Kidney epithelial cell (primary cell): ENCODE results near the gene SELENOM. TPM values are rescaled to one million over a fixed set of nuclear protein-coding genes. Genes with fewer than 3 reads are reported as not detected.

Experiments
- DNase-seq: peaks from one replicate; pipeline ENCODE4 v3.0.0-alpha.2; 2010; ENCODE audit warnings: low read depth
- H3K27me3 ChIP-seq: 2 replicates; pipeline ENCODE4 v1.6.0; 2011; ENCODE audit warnings: low read length; ENCODE audit not compliant: control insufficient read depth, insufficient read depth
- H3K36me3 ChIP-seq: 2 replicates; pipeline ENCODE4 v1.5.1; 2011; ENCODE audit warnings: low read length; ENCODE audit not compliant: control insufficient read depth, insufficient read depth
- H3K4me3 ChIP-seq: 2 replicates; pipeline ENCODE4 v1.5.1; 2011; ENCODE audit warnings: low read depth, mild to moderate bottlenecking, control low read depth, low read length
- CTCF ChIP-seq: IDR thresholded peaks from 2 replicates; pipeline ENCODE4 v1.5.1; 2011; ENCODE audit warnings: mild to moderate bottlenecking, moderate library complexity, low read length, control low read depth, inconsistent platforms; ENCODE audit not compliant: insufficient read depth, poor library complexity, severe bottlenecking
- total RNA-seq: library from RNA; depleted of rRNA; stranded (reverse); fragments of >200 nt; gene quantifications from 2 replicates; pipeline ENCODE4 v1.2.3, GENCODE V29; 2015

SELENOM gene
- 55.2 and 60.4 TPM in 2 replicates for total RNA-seq

- peak; percentile 82 for DNase-seq
- H3K4me3 ChIP-seq: peak within 1 kb of the TSS; percentile 49
- no peaks in the 10 kb centered on the region for H3K27me3 ChIP-seq
- no peaks in the 10 kb centered on the region for H3K36me3 ChIP-seq
- TF ChIP-seq CTCF: peak; percentile 98
Measured at GRCh38 chr22:31107178-31107893, at the start of gene SELENOM. TSS of gene SELENOM (minus strand) at chr22:31107568. CDS start at chr22:31107505, 63 bp downstream.

- DNase-seq: no peak
- TF ChIP-seq CTCF: no peak
- Histone ChIP-seq H3K27me3 (no peaks in the 10 kb centered on the region), H3K36me3 (no peaks in the 10 kb centered on the region), H3K4me3 (no peak overlapping the region)
Measured at GRCh38 chr22:31155422-31155821, 48.1 kb upstream of the SELENOM start.

- TF ChIP-seq CTCF: no peak
- Histone ChIP-seq H3K36me3 (no peaks in the 10 kb centered on the region), H3K27me3 (no peaks in the 10 kb centered on the region), H3K4me3 (no peak overlapping the region)
- DNase-seq: no peak
Measured at GRCh38 chr22:31154975-31155374, 47.6 kb upstream of the SELENOM start.

- Histone ChIP-seq H3K36me3 (no peaks in the 10 kb centered on the region), H3K4me3 (no peak overlapping the region), H3K27me3 (no peaks in the 10 kb centered on the region)
- TF ChIP-seq CTCF: no peak
- DNase-seq: no peak
Measured at GRCh38 chr22:31153357-31153756, 46.0 kb upstream of the SELENOM start.

- H3K27me3 ChIP-seq: no peaks in the 10 kb centered on the region
- no peak for DNase-seq
- no peak overlapping the region for H3K4me3 ChIP-seq
- no peak for TF ChIP-seq CTCF
- H3K36me3 ChIP-seq: no peaks in the 10 kb centered on the region
Measured at GRCh38 chr22:31151872-31152271, 44.5 kb upstream of the SELENOM start.

- TF ChIP-seq CTCF: peak; percentile 47
- H3K27me3 ChIP-seq: no peaks in the 10 kb centered on the region
- no peak for DNase-seq
Measured at GRCh38 chr22:31150615-31151014, 43.2 kb upstream of the SELENOM start.

More at GRCh38 chr22:31150615-31151014, 43.2 kb upstream of the SELENOM start:
- H3K4me3 ChIP-seq: no peak overlapping the region
- no peaks in the 10 kb centered on the region for H3K36me3 ChIP-seq
